GM21447 (cell line): Measurements from ENCODE around the gene ZBTB32.

Experiments
- ATAC-seq: cut with Tn5 transposase; IDR thresholded peaks from one replicate; pipeline ENCODE4 v1.9.1; 2021; ENCODE audit not compliant: unreplicated experiment

ZBTB32 gene

DNA sequence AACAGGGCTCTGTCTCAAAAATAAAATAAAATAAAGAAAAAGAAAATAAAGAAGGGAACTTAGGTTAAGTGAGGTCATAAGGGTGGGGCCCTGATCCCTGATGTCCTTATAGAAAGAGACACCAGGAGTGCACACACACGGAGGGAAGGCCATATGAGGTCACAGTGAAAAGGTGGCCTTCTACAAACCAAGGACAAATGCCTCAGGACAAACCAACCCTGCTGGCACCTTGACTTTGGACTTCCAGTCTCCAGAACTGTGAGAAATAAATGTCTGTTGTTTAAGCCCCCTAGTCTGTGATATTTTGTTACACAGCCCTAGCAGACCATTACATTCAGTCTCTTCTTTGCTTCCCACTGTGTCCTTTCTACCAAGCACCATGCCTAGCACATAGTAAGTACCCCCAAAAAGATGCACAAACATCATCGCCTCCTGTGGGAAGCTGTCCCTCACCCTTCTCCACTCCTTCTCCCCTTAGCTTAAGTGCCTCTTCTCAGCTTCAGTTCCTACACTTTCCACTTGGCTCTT is 8.4 kb upstream of the ZBTB32 start:
- ATAC-seq: no peak

DNA sequence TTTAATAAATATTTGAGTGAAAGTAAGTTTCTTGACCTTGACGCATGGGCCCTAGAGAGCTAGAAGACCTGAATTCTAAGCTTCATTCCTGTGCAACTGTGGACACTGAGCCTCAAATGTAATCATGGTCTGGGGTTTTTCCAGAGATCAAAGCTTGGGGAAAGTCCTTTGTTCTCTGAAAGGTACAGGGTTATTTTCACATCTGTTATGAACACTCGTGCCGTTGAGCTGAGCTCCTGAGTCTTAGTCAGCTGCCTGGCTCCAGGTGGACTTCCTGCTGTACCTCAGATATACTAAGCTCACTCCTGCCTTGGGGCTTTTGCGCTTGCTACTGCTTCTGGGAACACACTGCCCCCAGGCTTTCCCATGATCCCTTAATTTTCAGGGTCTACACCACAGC is 7.5 kb upstream of the ZBTB32 start:
- peak; percentile 49 for ATAC-seq

DNA sequence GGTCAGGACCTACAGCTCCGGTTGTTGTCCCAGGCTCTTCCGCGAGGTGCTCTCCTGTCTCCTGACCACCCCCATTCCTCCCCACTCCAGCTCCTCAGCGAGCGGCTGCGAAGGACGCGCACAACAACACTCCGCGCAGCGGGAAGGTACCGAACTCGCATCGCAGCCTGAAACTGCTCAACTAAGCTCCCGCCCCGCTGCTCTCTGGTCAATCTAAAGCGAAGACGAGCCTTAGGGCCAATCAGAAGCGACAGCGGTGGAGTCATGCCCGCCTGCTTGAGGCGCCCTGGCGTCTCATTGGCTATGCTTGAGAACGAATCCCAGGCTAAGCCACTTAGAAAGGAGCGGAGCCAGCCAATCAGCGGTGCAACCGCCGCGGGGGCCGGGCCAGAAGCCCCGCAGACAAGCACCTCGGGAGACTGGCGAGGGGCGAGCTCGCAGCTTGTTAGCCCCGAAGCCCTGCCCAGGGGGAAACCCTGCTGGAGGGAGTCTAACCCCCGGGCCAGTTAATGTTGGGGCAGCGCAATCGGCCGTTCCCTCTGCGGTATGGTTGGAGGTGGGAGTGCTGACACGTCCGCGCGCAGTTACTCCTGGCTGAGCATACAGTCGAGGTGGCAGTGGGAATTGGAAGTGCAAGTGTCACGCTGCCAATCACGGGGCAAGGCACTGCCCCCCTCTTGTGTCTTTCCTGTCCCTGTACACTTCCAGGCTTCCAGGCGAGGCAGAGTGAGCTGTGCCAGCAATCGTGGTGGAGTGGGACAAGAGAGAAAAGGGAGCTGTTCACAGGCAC is 1.9 kb upstream of the ZBTB32 start:
- ATAC-seq: peak; percentile 93

DNA sequence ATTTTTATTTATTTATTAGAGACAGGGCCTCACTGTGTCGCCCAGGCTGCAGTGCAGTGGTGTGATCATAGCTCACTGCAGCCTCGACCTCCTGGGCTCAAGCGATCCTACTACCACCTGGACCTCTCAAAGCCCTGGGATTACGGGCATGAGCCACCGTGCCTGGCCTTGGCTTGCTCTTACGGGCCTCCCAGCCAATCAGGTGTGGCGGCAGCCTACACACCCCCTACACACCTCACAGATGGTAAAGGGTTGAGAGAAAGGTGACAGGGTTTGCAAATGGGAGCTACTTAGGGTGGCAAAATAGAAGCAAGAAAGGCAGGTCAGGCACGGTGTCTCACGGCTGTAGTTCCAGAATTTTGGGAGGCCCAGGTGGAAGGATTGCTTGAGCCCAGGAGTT is 1.0 kb upstream of the ZBTB32 start:
- ATAC-seq: no peak

DNA sequence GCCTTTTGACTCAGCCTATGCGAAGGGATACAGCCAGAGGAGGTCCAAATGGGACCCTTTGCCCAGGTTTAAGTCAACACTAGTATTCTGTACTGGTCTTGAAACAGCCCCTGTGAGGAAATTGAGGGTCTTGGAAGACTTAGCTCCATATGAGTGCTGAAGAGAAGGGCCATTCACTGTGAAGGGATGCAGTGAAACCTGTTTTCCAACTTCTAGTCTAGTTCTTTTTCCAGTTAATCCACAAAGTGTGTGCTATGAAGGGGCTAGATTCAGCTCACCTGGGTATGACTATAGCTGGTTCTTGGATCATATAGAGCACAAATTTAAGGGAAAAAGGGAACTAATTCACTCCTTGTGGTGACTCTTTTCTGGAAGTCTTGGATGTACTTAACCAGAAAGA is 4.0 kb downstream of the ZBTB32 start:
- no peak for ATAC-seq

DNA sequence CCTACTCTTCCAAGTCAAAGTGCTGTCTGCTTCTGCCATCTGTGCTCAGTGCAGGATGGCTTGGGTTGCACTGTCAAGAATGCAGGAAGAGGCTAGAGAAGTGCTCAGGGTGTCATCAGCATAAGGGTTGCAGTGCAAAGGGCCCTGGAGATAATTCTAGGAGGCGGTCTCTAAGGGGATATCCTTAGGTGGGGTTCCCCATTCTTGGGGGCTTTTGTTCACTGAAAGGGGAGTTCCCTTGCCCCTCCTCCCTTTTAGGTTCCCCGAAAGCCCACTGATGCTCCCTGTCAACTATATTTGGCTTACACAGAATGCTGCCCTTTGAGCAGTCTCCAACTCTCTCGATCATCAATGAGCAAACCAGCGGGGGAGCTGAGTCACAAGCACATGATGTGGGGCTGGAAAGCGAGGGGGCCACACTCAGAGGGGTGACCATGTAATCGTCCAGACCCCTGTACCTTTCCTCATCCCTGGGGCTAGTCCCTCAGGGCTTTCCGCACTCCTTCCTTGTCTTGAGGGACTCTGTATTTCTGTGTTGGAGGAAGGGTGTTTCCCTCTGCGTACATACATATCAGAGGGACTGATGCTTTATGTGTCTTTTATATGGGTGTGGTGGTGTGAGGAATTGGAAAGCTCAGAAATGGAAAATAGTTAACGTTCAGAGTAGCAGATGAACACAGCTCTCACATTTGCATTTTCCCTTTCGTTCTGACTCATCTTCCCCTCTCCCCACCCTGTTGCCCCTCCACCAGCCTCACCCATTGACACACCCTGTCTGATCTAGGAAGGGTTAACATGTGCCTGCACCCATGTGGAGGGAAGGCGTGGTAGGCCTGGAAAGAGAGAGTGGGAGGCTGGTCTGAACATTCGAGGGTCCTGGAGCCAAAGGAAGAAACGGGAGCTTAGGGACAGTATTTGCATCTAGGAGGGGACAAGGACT is 6.7 kb downstream of the ZBTB32 start:
- no peak for ATAC-seq

DNA sequence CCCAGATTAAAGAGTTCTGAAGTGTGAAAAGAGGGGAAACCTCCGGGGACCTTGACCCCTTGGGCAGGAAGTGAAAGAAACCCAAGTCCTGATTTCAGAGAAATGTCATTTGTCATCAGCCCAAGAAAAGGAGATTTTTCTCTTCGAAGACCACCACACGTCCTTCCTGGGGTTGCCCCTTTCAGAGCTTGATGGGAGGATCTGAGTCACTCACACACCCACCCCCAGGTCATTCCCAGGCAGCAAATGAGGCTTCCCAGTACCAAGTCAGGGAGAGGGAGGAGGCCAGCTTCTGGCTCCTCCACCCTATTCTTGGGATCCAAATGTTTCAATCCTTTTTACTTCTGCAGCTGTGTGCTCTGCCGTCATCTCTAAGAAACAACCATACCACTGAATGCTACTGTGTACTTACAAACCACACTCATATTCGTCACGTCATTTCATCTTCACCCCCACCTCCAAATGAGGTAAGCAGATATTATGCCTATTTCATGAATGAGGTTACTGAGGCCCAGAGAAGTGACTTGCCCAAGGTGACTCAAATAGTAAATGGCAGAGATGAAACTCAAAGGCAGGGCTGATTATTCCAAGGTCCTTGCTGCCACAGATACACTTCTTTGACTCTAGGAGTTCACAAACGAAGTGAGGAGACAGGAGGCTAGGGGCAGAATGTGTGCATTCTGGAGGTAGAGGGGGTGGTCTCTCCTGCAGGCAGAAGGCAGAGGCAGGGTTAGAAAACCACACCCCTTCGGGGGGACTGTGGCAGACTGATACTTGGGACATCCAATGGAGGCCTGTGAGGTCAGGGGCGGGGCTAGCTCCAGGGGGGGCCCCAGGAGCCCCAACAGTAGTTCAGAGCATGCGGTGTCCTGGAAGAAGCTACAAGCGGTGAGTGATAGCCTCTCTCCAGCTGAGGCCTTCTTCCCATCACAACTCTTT is 8.5 kb downstream of the ZBTB32 start:
- no peak for ATAC-seq

DNA sequence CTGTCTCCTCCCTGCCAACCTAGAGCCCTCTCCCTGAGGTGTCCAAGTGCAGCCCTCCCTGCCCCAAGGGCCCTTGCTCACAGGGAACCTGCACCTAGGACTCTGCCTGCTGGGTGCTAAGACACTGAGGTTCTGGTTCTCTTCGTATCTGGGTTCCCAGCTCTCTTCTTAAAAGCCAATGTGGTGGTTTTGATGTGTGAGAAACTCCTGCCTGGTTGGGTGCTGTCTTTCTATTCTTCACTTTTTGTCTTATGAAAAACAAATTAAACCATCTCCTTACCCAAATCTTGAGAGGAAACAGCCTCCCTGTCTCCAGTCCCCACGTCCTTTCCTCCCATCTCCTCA is 9.1 kb downstream of the ZBTB32 start:
- no peak for ATAC-seq

DNA sequence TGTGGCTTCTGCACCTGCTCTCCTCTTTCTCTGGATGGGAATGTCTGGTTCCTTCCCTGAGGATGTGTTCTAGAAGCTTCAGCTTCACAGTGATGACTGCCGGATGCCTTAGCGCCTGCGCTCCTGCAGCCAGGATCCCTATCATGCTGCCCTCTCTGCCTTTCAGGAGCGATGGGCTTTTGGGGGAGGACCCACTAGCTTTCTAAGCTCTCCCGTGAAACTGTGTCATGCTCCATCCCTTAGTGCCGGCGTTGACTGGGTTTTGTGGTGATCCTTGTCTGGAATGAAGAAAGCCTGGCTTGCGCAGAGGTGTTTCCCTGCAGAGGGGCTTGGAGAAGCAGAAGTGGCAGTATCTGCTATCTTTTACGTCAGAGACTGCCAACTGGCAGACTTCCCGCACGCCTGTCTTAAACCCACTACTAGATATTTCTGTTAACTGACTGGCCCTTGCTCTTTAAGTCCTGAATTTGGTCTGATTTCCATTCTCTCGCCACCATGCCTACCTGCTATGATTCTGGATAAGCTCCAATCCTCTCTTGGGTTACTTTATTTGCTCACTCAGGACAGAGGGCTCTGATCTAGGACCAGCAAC is 9.6 kb downstream of the ZBTB32 start:
- no peak for ATAC-seq

DNA sequence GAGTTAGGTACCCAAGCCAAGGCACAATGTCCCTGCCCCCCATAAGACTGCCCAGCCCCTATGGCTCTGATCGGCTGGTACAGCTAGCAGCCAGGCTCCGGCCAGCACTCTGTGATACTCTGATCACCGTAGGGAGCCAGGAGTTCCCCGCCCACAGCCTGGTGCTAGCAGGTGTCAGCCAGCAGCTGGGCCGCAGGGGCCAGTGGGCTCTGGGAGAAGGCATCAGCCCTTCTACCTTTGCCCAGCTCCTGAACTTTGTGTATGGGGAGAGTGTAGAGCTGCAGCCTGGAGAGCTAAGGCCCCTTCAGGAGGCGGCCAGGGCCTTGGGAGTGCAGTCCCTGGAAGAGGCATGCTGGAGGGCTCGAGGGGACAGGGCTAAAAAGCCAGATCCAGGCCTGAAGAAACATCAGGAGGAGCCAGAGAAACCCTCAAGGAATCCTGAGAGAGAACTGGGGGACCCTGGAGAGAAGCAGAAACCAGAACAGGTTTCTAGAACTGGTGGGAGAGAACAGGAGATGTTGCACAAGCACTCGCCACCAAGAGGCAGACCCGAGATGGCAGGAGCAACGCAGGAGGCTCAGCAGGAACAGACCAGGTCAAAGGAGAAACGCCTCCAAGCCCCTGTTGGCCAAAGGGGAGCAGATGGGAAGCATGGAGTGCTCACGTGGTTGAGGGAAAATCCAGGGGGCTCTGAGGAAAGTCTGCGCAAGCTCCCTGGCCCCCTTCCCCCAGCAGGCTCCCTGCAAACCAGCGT is 10.4 kb downstream of the ZBTB32 start:
- ATAC-seq: no peak

DNA sequence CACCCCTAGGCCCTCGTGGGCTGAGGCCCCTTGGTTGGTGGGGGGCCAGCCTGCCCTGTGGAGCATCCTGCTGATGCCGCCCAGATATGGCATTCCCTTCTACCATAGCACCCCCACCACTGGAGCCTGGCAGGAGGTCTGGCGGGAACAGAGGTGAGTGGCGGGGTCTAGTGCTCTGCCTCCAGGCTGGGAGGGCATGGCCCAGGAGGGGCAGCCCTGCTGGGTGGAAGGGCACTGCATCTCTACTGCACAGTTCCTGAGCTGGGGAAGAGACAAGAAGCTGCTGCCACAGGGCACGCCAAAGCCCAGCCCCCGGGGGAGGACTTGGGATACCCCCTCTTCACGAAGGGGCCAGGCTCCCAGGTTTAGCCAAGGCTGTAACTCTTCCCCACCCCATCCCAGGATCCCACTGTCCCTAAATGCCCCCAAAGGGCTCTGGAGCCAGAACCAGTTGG is 11.0 kb downstream of the ZBTB32 start:
- no peak for ATAC-seq

DNA sequence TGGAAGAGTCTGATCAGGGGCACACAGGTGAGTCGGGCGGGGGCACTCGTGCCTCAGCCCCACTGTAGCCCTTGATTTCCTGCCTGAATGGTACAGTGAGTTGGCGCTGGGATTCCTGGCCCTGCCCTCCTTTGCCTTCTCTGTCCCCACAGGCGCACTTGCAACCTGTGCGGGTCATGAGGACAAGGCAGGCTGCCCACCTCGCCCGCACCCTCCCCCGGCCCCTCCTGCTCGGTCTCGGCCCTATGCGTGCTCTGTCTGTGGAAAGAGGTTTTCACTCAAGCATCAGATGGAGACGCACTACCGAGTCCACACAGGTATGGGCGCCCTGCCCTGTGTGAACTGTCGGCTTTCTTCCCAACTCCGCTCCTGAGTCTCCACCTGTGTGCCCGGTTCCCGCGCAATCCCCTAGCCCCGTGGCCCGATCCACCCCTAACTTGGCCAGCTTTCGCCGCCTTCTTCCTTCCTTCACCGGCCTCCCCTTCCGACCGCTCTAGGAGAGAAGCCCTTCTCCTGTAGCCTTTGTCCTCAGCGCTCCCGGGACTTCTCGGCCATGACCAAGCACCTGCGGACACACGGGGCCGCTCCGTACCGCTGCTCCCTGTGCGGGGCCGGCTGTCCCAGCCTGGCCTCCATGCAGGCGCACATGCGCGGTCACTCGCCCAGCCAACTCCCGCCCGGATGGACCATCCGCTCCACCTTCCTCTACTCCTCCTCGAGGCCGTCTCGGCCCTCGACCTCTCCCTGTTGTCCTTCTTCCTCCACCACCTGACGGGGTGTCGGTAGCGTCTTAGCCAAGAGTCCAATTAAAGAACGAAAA is 11.8 kb downstream of the ZBTB32 start:
- no peak for ATAC-seq

DNA sequence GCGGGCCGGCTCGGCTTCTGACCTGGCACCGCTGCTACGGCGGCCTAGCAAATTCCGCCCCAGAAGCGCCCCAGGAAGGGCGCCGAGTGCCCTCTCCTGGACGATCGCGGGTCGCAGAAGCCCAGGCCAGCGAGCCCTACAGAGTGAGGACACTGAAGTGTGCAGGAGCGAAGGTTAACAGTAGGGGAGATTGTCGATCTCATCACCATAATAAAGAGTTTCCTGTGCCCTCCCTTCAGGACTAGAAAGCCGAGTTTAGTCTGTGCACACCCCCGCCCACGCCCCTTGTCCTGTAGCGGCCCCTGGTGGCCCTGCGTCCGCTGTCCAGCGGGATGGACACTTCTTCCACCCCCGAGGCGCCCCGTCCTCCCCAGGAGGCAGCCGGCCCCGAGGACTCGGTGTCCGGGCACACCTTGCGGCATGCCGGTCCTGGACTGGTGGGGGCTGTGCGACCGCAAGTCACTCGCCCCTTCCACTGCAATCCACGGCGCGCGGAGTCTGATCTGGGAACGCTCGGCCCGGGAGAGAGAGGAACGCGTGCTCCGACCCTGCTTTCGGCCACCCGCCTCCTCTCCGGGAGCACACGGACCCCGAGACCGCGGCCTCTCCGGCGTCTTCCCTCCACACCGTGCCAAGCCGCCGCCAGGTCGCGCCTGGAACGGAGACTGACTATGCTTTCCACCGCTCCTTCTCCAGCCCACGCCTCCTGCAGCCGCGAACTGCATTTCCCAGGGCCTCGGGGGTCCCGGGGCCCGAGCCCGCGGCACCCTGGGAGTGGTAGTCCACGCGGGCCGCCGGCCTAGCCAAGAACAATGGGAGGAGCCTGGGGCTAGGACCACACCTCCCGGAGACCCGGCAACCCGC is 12.7 kb downstream of the ZBTB32 start:
- ATAC-seq: peak; percentile 44

DNA sequence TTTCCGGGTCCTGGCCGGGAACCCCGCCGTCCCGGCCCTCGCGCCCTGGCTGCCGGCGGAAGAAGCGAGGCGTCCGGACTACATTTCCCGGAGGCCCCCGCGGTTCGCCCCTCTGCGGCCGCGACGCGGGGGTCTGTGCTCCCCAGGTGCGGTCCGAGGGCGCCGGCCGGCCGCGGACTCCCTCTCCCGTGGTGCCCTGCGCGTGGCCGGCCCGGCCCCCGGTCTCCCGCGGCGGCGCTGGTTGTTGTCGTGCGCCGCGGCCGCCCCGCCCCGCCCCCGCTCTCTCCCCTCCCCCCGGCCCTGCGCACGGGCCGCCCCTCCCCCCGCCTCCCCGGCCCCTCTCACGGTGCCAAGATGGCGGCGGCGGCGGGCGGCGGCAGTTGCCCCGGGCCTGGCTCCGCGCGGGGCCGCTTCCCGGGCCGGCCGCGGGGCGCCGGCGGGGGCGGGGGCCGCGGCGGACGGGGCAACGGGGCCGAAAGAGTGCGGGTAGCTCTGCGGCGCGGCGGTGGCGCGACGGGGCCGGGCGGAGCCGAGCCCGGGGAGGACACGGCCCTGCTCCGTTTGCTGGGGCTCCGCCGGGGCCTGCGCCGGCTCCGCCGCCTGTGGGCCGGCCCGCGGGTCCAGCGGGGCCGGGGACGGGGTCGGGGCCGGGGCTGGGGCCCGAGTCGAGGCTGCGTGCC is 13.4 kb downstream of the ZBTB32 start, which contains the start of gene KMT2B:
KMT2B (plus strand) TSS at position 339 of the 680 bp plus-strand sequence; CDS start at position 355, 16 bp downstream.
- no peak for ATAC-seq

DNA sequence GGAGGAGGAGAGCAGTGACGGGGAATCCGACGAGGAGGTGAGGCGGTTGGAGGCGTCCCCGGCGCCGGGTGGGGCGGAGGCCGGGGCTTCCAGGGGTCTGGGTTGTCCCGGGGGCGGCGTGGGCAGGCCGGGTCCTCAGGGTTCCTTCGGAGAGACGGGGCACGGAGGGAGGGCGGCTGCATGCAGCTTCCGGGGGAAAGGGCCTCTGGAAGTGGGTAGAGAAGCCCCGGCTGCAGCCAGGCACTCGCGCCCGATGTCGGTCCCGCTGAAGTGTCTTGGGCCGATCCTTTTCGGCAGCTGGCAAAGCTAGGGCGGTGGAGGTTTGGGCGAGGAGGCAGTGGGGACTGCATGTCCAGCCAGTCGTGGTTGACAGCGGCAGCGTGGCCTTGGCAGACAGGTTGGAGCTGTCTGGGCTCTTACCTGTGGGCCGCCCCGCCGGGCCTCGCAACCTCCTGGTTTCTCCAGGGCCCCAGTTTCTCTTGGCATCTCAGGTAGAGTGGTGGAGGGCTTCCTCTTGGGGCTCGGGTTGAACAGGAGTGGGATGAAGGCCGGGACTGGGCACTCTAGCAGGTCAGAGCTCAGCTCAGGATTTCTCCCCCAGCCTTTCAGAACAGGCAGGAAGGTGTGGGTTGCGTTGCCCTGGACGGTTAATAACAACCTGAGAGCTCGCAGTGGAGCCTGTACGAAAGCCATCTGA is 14.1 kb downstream of the ZBTB32 start:
- ATAC-seq: no peak

DNA sequence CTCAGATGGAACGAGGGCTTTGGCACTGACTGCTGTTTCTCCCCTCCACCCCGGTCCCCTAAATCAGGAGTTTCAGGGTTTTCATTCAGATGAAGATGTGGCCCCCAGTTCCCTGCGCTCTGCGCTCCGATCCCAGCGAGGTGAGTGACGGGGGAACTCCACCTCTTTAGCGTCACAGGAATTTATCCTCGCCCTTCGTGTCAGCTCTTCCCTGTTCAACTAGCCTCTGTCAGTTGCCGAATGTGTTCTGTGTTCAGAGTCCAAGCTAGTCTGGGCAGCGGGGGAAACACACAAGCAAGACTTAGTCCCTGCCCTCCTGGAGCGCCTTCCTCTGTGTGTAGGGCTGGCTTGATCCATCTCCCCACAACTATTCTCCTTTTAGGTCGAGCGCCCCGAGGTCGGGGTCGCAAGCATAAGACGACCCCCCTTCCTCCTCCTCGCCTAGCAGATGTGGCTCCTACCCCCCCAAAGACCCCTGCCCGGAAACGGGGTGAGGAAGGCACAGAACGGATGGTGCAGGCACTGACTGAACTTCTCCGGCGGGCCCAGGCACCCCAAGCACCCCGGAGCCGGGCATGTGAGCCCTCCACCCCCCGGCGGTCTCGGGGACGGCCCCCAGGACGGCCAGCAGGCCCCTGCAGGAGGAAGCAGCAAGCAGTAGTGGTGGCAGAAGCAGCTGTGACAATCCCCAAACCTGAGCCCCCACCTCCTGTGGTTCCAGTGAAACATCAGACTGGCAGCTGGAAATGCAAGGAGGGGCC is 15.2 kb downstream of the ZBTB32 start:
- ATAC-seq: no peak
